ENCODE results near the gene AGFG1. TPM values are rescaled to one million over a fixed set of nuclear protein-coding genes. Genes with fewer than 3 reads are reported as not detected.

AGFG1 gene
- total RNA-seq, 4 donors from 2014 or later: 50.0 to 69.2 (median 58.9) TPM

GRCh38 chr2:227454323-227454860, 17.6 kb upstream of the AGFG1 start:
- DNase-seq: no peak
- TF ChIP-seq CTCF (IDR thresholded peaks at IDR 0.05): no peak
- TF ChIP-seq POLR2A (IDR thresholded peaks at IDR 0.05): no peak
- intact Hi-C loops (cut with DNase I): no loop called here
- H3K9me3 ChIP-seq: no peaks in the 10 kb centered on the region
- H3K27ac ChIP-seq: no peak overlapping the region
- no peaks in the 10 kb centered on the region for H3K36me3 ChIP-seq
- no peaks in the 10 kb centered on the region for H3K4me1 ChIP-seq
- no peaks in the 10 kb centered on the region for H3K27me3 ChIP-seq
- H3K4me3 ChIP-seq (replicated peaks in 1 of 3): no peak overlapping the region

- no peaks in the 10 kb centered on the region for H3K9me3 ChIP-seq
- no peaks in the 10 kb centered on the region for H3K4me1 ChIP-seq
- intact Hi-C loops (cut with DNase I): no loop called here
- DNase-seq: no peak
- H3K4me3 ChIP-seq (replicated peaks in 1 of 3): no peak overlapping the region
- no peaks in the 10 kb centered on the region for H3K36me3 ChIP-seq
- no peaks in the 10 kb centered on the region for H3K27me3 ChIP-seq
- WGBS, 2 donors: 49 to 57% methylated on average over 2 of the region's 2 CpGs
- TF ChIP-seq CTCF (IDR thresholded peaks at IDR 0.05) (no peak), POLR2A (IDR thresholded peaks at IDR 0.05) (no peak)
- no peak overlapping the region for H3K27ac ChIP-seq
Measured at GRCh38 chr2:227455200-227455599, 16.8 kb upstream of the AGFG1 start.

- Histone ChIP-seq H3K27me3 (no peaks in the 10 kb centered on the region), H3K4me3 (replicated peaks in 1 of 3) (no peak overlapping the region), H3K9me3 (no peaks in the 10 kb centered on the region), H3K27ac (no peak overlapping the region), H3K4me1 (no peaks in the 10 kb centered on the region), H3K36me3 (no peaks in the 10 kb centered on the region)
- no peak for TF ChIP-seq CTCF (IDR thresholded peaks at IDR 0.05)
- no peak for TF ChIP-seq POLR2A (IDR thresholded peaks at IDR 0.05)
- no peak for DNase-seq
- 91 to 93% methylated on average over 2 of the region's 2 CpGs for WGBS, 2 donors
- intact Hi-C loops (cut with DNase I): no loop called here
Measured at GRCh38 chr2:227456102-227456501, 15.9 kb upstream of the AGFG1 start.

GRCh38 chr2:227456772-227457171, 15.2 kb upstream of the AGFG1 start:
- intact Hi-C loops (cut with DNase I): no loop called here
- WGBS, 2 donors: 54 to 60% methylated on average over 4 of the region's 4 CpGs
- H3K36me3 ChIP-seq: no peaks in the 10 kb centered on the region
- H3K27ac ChIP-seq: no peak overlapping the region
- TF ChIP-seq POLR2A (IDR thresholded peaks at IDR 0.05) (no peak), CTCF (IDR thresholded peaks at IDR 0.05) (no peak)
- DNase-seq: no peak
- H3K9me3 ChIP-seq: no peaks in the 10 kb centered on the region
- no peak overlapping the region for H3K4me3 ChIP-seq (replicated peaks in 1 of 3)
- no peaks in the 10 kb centered on the region for H3K27me3 ChIP-seq
- no peaks in the 10 kb centered on the region for H3K4me1 ChIP-seq

- Histone ChIP-seq H3K36me3 (no peaks in the 10 kb centered on the region), H3K27me3 (no peaks in the 10 kb centered on the region), H3K4me3 (replicated peaks in 1 of 3) (no peak overlapping the region), H3K4me1 (no peaks in the 10 kb centered on the region), H3K9me3 (no peaks in the 10 kb centered on the region), H3K27ac (no peak overlapping the region)
- TF ChIP-seq CTCF (IDR thresholded peaks at IDR 0.05): no peak
- no peak for TF ChIP-seq POLR2A (IDR thresholded peaks at IDR 0.05)
- WGBS, 2 donors: 67 to 76% methylated on average over 8 of the region's 8 CpGs
- intact Hi-C loops (cut with DNase I): no loop called here
- DNase-seq: no peak
Measured at GRCh38 chr2:227460070-227460485, 11.9 kb upstream of the AGFG1 start.
